Erythroblast (primary cell): ENCODE data around the gene SAMD4A.

ENCODE experiments used
- GATA1 ChIP-seq: IDR thresholded peaks from 2 replicates; pipeline ENCODE4 v1.6.1; 2011; ENCODE audit warnings: low read depth, mild to moderate bottlenecking, control low read depth, low read length, moderate library complexity
- POLR2A ChIP-seq: IDR thresholded peaks from 2 replicates; pipeline ENCODE4 v1.6.1; 2011; ENCODE audit warnings: mild to moderate bottlenecking, low read length

DNA sequence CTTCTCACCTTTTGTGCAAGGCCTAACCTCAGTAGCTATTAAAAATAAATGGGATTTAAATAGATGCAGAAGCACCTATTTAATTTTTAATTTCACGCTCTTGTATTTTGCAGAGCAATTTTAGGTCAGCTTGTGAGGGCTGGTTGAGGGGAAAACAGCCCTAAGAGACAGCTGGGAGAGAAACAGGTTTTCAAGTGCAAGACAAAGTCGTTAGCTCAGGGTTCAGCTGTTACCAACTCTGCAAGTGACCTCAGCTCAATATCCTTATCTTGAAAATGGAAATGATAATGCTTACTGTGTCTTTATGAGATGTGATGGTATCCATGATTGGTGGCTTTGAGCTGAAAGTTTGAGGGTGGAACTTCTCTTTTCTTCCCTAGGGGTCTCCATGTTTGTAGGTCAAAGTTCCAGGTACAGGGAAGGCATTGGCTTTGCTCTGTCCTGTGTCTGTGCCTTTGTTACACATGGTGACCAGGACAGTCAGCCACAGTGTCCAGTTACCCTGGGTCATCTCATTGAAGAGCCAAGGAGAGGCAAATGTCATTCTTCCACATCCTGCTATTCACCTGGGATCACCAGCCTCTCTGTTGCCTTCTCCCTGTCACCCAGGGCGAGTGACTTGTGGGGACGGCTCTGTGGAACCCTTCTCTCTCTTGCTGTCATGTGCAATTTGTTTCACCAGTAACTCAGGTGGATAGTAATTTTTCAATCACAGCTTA is 100.3 kb downstream of the SAMD4A start:
- no peak for TF ChIP-seq POLR2A
- TF ChIP-seq GATA1, result no peak
